Natural killer cell (primary cell): ENCODE data around the gene PNLIPRP2. TPM values are rescaled to one million over a fixed set of nuclear protein-coding genes. Genes with fewer than 3 reads are reported as not detected.

ENCODE experiments used
- ATAC-seq, 3 donors: fragments of 150-1000 bp in 2 of 3; fragments of 200-7000 bp in 1 of 3; cut with Tn5 transposase; 1 replicate in 1 of 3; 2 replicates in 2 of 3; pipeline ENCODE4 v1.10.0; 2021; ENCODE audit warnings: mild to moderate bottlenecking in 2 of 3, moderate library complexity in 2 of 3
- DNase-seq, 2 donors: peaks; one replicate each; pipeline versions ENCODE4 v3.0.0 to v3.0.0-alpha.2; 2013 to 2021; ENCODE audit warnings: mixed read lengths in 1 of 2
- H3K27ac ChIP-seq: one replicate; pipeline ENCODE4 v1.5.1; 2013; ENCODE audit warnings: mild to moderate bottlenecking, low read length
- H3K27me3 ChIP-seq: one replicate; pipeline ENCODE4 v1.6.1; 2013; ENCODE audit warnings: low read length; ENCODE audit not compliant: control insufficient read depth, insufficient read depth
- H3K36me3 ChIP-seq: one replicate; pipeline ENCODE4 v1.6.1; 2013; ENCODE audit warnings: low read length; ENCODE audit not compliant: control insufficient read depth, insufficient read depth
- H3K4me1 ChIP-seq: one replicate; pipeline ENCODE4 v1.6.1; 2013; ENCODE audit warnings: low read length; ENCODE audit not compliant: control insufficient read depth, insufficient read depth
- H3K4me3 ChIP-seq: one replicate; pipeline ENCODE4 v1.5.1; 2013; ENCODE audit warnings: low read length
- H3K9me3 ChIP-seq: one replicate; pipeline ENCODE4 v1.6.1; 2013; ENCODE audit warnings: low read length; ENCODE audit not compliant: control insufficient read depth, insufficient read depth
- H3K27ac Mint-ChIP-seq, 2 donors: one replicate each; pipeline ENCODE4 v1.8.0; 2022; ENCODE audit warnings: mild to moderate bottlenecking in 2 of 2, mixed read lengths in 2 of 2, moderate library complexity in 1 of 2
- H3K27me3 Mint-ChIP-seq, 2 donors: one replicate each; pipeline ENCODE4 v1.8.0; 2022; ENCODE audit warnings: low read depth in 2 of 2, mixed read lengths in 2 of 2
- H3K36me3 Mint-ChIP-seq: one replicate; pipeline ENCODE4 v1.8.0; 2022; ENCODE audit warnings: mixed read lengths
- H3K4me1 Mint-ChIP-seq, 2 donors: one replicate each; pipeline ENCODE4 v1.8.0; 2022; ENCODE audit warnings: mixed read lengths in 2 of 2
- H3K4me3 Mint-ChIP-seq: one replicate; pipeline ENCODE4 v1.8.0; 2022; ENCODE audit warnings: mild to moderate bottlenecking, moderate library complexity, mixed read lengths
- H3K9me3 Mint-ChIP-seq, 2 donors: one replicate each; pipeline ENCODE4 v1.8.0; 2022; ENCODE audit warnings: mixed read lengths in 2 of 2
- WGBS: methylation state at CpG from one replicate; pipeline ENCODE4 v1.1.7; 2013; ENCODE audit warnings: missing lambda C conversion rate; ENCODE audit not compliant: insufficient coverage; 5-methylcytosine and 5-hydroxymethylcytosine counted together
- intact Hi-C: fragments of 100-400 bp; cut with micrococcal nuclease; formaldehyde crosslinking; loops from one replicate; pipeline ENCODE4 v1.14.2; 2022
- total RNA-seq, 4 donors: library from RNA; stranded (reverse); fragments of 120-200 nt in 1 of 4; gene quantifications; one replicate each; pipeline versions ENCODE4 v1.2.3 to v1.2.4, GENCODE V29; 2013 to 2022
- TF ChIP-seq, protein P1 (sequence below): fragments of 200-600 bp; IDR thresholded peaks from one replicate; pipeline ENCODE4 v1.8.0; 2022; ENCODE audit warnings: antibody characterized with exemption

Gene PNLIPRP2
- total RNA-seq, 3 donors from 2014 or later (not counting 1 experiment from before 2014, with no cell fraction given) = not detected

DNA sequence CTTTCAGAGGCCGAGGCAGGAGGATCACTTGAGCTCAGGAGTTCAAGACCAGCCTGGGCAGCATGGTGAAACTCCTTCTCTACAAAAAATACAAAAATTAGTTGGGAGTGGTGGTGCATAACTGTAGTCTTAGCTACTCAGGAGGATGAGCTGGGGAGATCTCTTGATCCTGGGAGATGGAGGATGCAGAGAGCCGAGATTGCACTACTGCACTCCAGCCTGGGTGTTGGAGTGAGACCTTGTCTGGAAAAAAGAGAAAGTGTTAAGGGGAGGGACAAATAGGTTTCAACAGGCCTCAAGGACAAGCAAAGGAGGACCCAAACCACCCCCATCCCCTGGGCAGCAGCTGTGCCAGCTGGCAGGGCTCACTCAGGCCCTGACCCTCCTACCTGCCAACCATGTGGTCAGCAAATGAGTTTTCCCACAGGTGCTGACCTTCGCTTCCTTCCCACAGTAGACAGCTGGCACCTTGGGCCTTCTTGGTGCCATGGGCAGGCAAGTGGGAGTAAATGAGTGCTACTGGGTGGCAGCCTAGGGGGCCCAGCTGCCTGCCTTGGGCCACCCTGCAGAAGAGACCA is 5.5 kb upstream of the PNLIPRP2 start:
- Histone ChIP-seq H3K4me1 (no peaks in the 10 kb centered on the region), H3K36me3 (no peaks in the 10 kb centered on the region), H3K27me3 (no peaks in the 10 kb centered on the region), H3K4me3 (no peak overlapping the region), H3K9me3 (no peaks in the 10 kb centered on the region), H3K27ac (no peak overlapping the region)
- Mint-ChIP-seq H3K36me3 (no peaks in the 10 kb centered on the region), H3K4me1 (no peaks in the 10 kb centered on the region), H3K9me3 (peaks cover 0 to 4% of the 10 kb centered on the region in 2 donors), H3K4me3 (no peak overlapping the region), H3K27me3 (peaks cover under 1 to 8% of the 10 kb centered on the region in 2 donors), H3K27ac (no peak overlapping the region)
- 94% methylated on average over 2 of the region's 3 CpGs for WGBS
- no peak for ATAC-seq
- TF ChIP-seq, protein P1, sequence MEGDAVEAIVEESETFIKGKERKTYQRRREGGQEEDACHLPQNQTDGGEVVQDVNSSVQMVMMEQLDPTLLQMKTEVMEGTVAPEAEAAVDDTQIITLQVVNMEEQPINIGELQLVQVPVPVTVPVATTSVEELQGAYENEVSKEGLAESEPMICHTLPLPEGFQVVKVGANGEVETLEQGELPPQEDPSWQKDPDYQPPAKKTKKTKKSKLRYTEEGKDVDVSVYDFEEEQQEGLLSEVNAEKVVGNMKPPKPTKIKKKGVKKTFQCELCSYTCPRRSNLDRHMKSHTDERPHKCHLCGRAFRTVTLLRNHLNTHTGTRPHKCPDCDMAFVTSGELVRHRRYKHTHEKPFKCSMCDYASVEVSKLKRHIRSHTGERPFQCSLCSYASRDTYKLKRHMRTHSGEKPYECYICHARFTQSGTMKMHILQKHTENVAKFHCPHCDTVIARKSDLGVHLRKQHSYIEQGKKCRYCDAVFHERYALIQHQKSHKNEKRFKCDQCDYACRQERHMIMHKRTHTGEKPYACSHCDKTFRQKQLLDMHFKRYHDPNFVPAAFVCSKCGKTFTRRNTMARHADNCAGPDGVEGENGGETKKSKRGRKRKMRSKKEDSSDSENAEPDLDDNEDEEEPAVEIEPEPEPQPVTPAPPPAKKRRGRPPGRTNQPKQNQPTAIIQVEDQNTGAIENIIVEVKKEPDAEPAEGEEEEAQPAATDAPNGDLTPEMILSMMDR = no peak
- no peak for DNase-seq
- intact Hi-C loops = no loop called here

GRCh38 chr10:116621476-116621875 is 723 bp downstream of the PNLIPRP2 start:
- intact Hi-C loops = no loop called here
- TF ChIP-seq, protein P1 = no peak
- Mint-ChIP-seq H3K4me1 (no peaks in the 10 kb centered on the region), H3K27ac (no peak overlapping the region), H3K4me3 (no peak overlapping the region), H3K27me3 (peaks cover 4 to 8% of the 10 kb centered on the region in 2 donors), H3K9me3 (no peaks in the 10 kb centered on the region), H3K36me3 (no peaks in the 10 kb centered on the region)
- Histone ChIP-seq H3K4me3 (no peak overlapping the region), H3K4me1 (no peaks in the 10 kb centered on the region), H3K9me3 (no peaks in the 10 kb centered on the region), H3K36me3 (no peaks in the 10 kb centered on the region), H3K27ac (no peak overlapping the region), H3K27me3 (no peaks in the 10 kb centered on the region)
- 80% methylated on average over 8 of the region's 8 CpGs for WGBS
- DNase-seq (no peak), ATAC-seq (no peak)

- no peaks in the 10 kb centered on the region for H3K9me3 ChIP-seq
- no peak overlapping the region for H3K4me3 Mint-ChIP-seq
- TF ChIP-seq, protein P1 = no peak
- peaks cover 4 to 11% of the 10 kb centered on the region in 2 donors for H3K27me3 Mint-ChIP-seq
- DNase-seq = no peak
- no peaks in the 10 kb centered on the region for H3K4me1 ChIP-seq
- no peak overlapping the region for H3K27ac ChIP-seq
- no peaks in the 10 kb centered on the region for H3K36me3 ChIP-seq
- intact Hi-C loops = no loop called here
- no peak for ATAC-seq
- H3K9me3 Mint-ChIP-seq = no peaks in the 10 kb centered on the region
- no peaks in the 10 kb centered on the region for H3K4me1 Mint-ChIP-seq
- WGBS = 78% methylated on average over 11 of the region's 11 CpGs
- H3K27me3 ChIP-seq = no peaks in the 10 kb centered on the region
- no peak overlapping the region for H3K4me3 ChIP-seq
- no peaks in the 10 kb centered on the region for H3K36me3 Mint-ChIP-seq
- no peak overlapping the region for H3K27ac Mint-ChIP-seq
These were observed 1.3 kb downstream of the PNLIPRP2 start for GRCh38 chr10:116621934-116622655.
